Left lung (tissue), 14 donors: ENCODE results near the gene OLFM3. TPM values are rescaled to one million over a fixed set of nuclear protein-coding genes. Genes with fewer than 3 reads are reported as not detected.

ENCODE experiments used
- ATAC-seq: fragments of 200-7000 bp; cut with Tn5 transposase; one replicate; pipeline ENCODE4 v1.9.1; 2020; ENCODE audit warnings: moderate library complexity
- DNase-seq, 4 donors: peaks; one replicate each; pipeline ENCODE4 v3.0.0-alpha.2; 2013 to 2020
- H3K27ac ChIP-seq, 2 donors: fragments of 200-600 bp; sonication (generic) in 1 of 2; one replicate each; pipeline versions ENCODE4 v1.5.0 to v1.8.0; 2020 to 2021
- H3K27me3 ChIP-seq, 2 donors: fragments of 200-600 bp; sonication (generic) in 1 of 2; one replicate each; pipeline versions ENCODE4 v1.5.0 to v1.8.0; 2020 to 2021
- H3K36me3 ChIP-seq, 2 donors: fragments of 200-600 bp; sonication (generic) in 1 of 2; one replicate each; pipeline versions ENCODE4 v1.5.0 to v1.8.0; 2020 to 2021
- H3K4me1 ChIP-seq, 2 donors: fragments of 200-600 bp; one replicate each; pipeline ENCODE4 v1.8.0; 2021
- H3K4me3 ChIP-seq, 2 donors: fragments of 200-600 bp; sonication (generic) in 1 of 2; one replicate each; pipeline versions ENCODE4 v1.5.0 to v1.8.0; 2020 to 2021; ENCODE audit warnings: mild to moderate bottlenecking in 1 of 2
- H3K9me3 ChIP-seq, 2 donors: fragments of 200-600 bp; sonication (generic) in 1 of 2; one replicate each; pipeline versions ENCODE4 v1.5.0 to v1.8.0; 2020 to 2021
- intact Hi-C, 2 donors: fragments of 100-400 bp; cut with DNase I; formaldehyde crosslinking; loops; one replicate each; pipeline versions ENCODE4 v1.11.2 to v1.14.2; 2022
- long read RNA-seq, 12 donors: library from polyadenylated mRNA in 2 of 12; unstranded in 2 of 12; transcript quantifications; one replicate each; pipeline ENCODE4 v2.0.0 and lab custom pipeline, GENCODE V29; 2019 to 2026
- polyA plus RNA-seq, 6 donors: library from polyadenylated mRNA; unstranded; fragments of 120-200 nt; gene quantifications; one replicate each; pipeline ENCODE4 v1.2.1, GENCODE V29; 2013; ENCODE audit not compliant: insufficient read length in 6 of 6
- total RNA-seq, 2 donors: library from RNA; stranded (reverse); fragmentation: NEBNext Ultra II Directional; extraction: Animal tissue kit (Norgen Biotek cat#: 25700); gene quantifications; one replicate each; pipeline ENCODE4 v1.2.1, GENCODE V29; 2021
- TF ChIP-seq, protein P1 (sequence below), 2 donors: fragments of 200-600 bp; sonication (generic) in 1 of 2; IDR thresholded peaks; one replicate each; pipeline versions ENCODE4 v1.5.0 to v1.8.0; 2021; ENCODE audit warnings: antibody characterized with exemption in 2 of 2
- donor health status: DM: no; HTN: yes; CAD: no.
- donor health status: DM: no; HTN: no; CAD: no.

OLFM3 gene
- total RNA-seq, result not detected
- polyA plus RNA-seq, result 1 to 10 TPM; 1.6 to 5.9 (median 2.7) TPM
- long read RNA-seq, donor 1, result 0 reads
- long read RNA-seq, donor 2, result 0 reads
- long read RNA-seq, donor 3, result 0 reads
- long read RNA-seq, donor 4, result 0 reads
- long read RNA-seq, donor 5, result 0 reads
- long read RNA-seq, donor 6, partial matches to known transcripts, result 0 of 4 reads
- long read RNA-seq, donor 6, other reads (novel, unspliced or antisense), result 0 of 4 reads
- long read RNA-seq, donor 7, result 0 reads
- long read RNA-seq, donor 8, result 0 reads
- long read RNA-seq, donor 9, result 0 reads
- long read RNA-seq, donor 10, result 0 reads
- long read RNA-seq, donor 11, transcript OLFM3-202 (6 exons, 3,255 nt), result major isoform, 16 of 16 reads
- long read RNA-seq, donor 11, partial matches to known transcripts, result 0 of 16 reads
- long read RNA-seq, donor 11, other reads (novel, unspliced or antisense), result 0 of 16 reads
- long read RNA-seq, donor 12, partial matches to known transcripts, result 0 of 2 reads
- long read RNA-seq, donor 12, other reads (novel, unspliced or antisense), result 0 of 2 reads

DNA sequence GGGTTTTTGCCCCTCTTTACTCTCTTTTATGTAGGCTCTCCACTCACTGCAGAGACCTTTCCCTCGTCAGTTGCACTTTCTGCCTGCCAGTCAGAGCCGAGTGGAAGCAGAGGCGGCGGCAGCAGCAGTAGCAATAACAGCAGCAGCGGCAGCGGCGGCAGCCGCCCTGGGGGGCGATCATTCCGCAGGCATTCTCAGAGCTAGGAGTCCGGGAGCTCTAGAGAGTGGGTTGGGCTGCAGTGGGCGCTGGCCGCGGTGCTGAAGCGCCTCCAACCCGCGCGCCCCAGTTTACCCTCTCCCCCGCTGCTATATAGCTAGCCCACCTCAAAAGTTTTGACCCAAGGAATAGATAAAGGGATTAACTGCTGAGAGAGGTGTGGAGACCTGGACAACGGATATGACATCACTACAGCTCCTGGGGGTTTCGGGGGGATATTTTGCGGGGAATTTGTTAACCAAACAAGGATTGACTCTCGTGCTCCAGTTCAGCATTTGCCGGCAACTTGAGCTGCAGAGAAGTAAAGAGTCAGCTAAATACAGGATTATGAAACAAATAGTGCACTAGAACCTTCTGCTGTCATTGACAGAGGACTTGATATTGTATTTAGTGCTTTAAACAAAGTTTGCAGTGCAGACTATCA lies at the start of gene OLFM3:
OLFM3 (minus strand) TSS at position 102 of the 641 bp plus-strand sequence.
- H3K27ac ChIP-seq, result no peak within 1 kb of the TSS
- no peaks in the 10 kb centered on the region for H3K9me3 ChIP-seq
- peaks cover 0 to 23% of the 10 kb centered on the region in 2 donors for H3K27me3 ChIP-seq
- no peaks in the 10 kb centered on the region for H3K36me3 ChIP-seq
- TF ChIP-seq, protein P1, sequence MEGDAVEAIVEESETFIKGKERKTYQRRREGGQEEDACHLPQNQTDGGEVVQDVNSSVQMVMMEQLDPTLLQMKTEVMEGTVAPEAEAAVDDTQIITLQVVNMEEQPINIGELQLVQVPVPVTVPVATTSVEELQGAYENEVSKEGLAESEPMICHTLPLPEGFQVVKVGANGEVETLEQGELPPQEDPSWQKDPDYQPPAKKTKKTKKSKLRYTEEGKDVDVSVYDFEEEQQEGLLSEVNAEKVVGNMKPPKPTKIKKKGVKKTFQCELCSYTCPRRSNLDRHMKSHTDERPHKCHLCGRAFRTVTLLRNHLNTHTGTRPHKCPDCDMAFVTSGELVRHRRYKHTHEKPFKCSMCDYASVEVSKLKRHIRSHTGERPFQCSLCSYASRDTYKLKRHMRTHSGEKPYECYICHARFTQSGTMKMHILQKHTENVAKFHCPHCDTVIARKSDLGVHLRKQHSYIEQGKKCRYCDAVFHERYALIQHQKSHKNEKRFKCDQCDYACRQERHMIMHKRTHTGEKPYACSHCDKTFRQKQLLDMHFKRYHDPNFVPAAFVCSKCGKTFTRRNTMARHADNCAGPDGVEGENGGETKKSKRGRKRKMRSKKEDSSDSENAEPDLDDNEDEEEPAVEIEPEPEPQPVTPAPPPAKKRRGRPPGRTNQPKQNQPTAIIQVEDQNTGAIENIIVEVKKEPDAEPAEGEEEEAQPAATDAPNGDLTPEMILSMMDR (IDR thresholded peaks at IDR 0.05), result no peak
- DNase-seq (peak in 3 of 4 donors; percentile 42 to 65 (median 64)), ATAC-seq (peak; percentile 91)
- no peak within 1 kb of the TSS for H3K4me3 ChIP-seq
- intact Hi-C loops, result no loop called here
- H3K4me1 ChIP-seq, result no peaks in the 10 kb centered on the region

DNA sequence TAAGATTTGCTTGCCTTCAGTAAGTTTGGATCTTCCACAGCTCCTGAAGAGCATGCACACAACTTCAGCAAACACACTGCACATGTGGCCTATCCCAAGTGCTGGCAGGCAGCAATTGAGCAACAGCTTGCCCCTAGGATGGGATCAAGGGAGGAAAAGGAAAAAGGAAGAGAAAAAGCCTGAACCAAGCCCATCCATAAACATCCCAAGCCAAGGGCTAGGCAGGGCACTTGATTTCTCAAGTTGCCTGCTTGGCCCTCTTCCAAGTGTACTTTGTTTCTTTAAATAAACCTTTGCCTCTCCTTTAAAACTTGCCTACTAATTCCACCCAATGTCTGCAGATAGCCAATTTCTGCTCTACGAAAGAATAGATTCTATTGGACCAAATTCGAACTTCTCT lies 49.0 kb upstream of the OLFM3 start:
- H3K4me3 ChIP-seq, result no peak overlapping the region
- TF ChIP-seq, protein P1 (IDR thresholded peaks at IDR 0.05), result no peak
- no peaks in the 10 kb centered on the region for H3K4me1 ChIP-seq
- no peak overlapping the region for H3K27ac ChIP-seq
- intact Hi-C loops, result no loop called here
- no peaks in the 10 kb centered on the region for H3K36me3 ChIP-seq
- no peaks in the 10 kb centered on the region for H3K9me3 ChIP-seq
- H3K27me3 ChIP-seq, result no peaks in the 10 kb centered on the region
- DNase-seq, result peak in 3 of 4 donors; percentile 11 to 50 (median 33)
- ATAC-seq, result peak; percentile 76

DNA sequence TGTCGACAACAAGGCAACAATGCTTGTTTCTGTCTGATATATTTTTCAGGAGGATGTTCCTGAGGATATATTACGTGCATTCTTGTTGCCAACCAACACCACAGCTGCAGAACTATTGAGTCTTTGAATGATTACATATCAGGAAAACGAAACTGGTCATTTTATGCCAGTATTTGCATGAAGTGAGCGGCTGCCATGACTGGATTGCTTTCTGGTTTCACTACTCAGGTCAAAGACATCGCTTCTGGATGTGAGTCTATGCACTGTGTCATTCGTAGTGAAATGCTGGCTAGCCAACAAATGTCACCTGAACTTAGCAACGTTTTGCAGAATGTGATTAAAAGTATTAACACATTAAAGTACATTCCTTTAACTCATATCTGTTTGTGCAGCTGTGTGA lies 35.8 kb upstream of the OLFM3 start:
- TF ChIP-seq, protein P1 (IDR thresholded peaks at IDR 0.05), result no peak
- intact Hi-C loops, result no loop called here
- Histone ChIP-seq H3K27ac (no peak overlapping the region), H3K9me3 (no peaks in the 10 kb centered on the region), H3K27me3 (no peaks in the 10 kb centered on the region), H3K4me1 (no peaks in the 10 kb centered on the region), H3K36me3 (no peaks in the 10 kb centered on the region), H3K4me3 (no peak overlapping the region)
- ATAC-seq (no peak), DNase-seq (no peak)

DNA sequence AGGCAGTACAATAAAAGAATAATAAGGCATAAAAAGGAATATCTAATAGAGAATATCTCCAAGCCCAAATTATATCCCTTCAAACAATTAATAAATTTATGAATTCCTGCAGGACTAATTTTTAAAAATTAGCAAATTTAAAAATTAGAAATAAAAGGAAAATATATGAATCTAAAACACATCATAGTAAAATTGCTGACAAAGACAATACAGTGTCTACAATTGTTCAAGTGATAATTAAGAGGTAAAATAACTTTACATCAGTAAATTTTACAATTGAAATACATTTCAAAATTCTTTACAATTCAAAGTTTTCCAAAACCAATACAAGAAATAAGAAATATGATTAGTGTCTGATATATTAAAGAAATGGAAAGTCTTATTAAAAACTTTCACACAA lies 22.8 kb upstream of the OLFM3 start:
- TF ChIP-seq, protein P1 (IDR thresholded peaks at IDR 0.05), result no peak
- Histone ChIP-seq H3K9me3 (peaks cover 0 to 31% of the 10 kb centered on the region in 2 donors), H3K27ac (no peak overlapping the region), H3K27me3 (no peaks in the 10 kb centered on the region), H3K4me3 (no peak overlapping the region), H3K4me1 (no peaks in the 10 kb centered on the region), H3K36me3 (no peaks in the 10 kb centered on the region)
- DNase-seq (no peak), ATAC-seq (no peak)
- intact Hi-C loops, result no loop called here

DNA sequence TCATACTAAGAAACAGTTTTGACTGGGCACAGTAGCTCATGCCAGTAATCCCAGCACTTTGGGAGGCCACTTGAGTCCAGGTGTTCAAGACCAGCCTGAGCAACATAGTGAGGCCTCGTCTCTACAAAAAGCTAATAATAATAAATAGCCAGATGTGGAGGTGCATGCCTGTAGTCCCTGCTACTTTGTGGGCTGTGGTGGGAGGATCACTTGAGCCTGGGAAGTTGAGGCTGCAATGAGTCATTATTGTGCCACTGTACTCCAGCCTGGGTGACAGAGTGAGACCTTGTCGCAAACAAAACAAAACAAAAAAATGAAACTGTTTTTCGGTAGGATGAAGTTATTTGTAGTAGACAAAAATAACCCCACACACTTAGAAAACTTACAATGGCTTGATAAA lies 19.0 kb upstream of the OLFM3 start:
- H3K9me3 ChIP-seq, result peaks cover 0 to 16% of the 10 kb centered on the region in 2 donors
- no peak for DNase-seq
- no peak for ATAC-seq
- intact Hi-C loops, result no loop called here
- no peak overlapping the region for H3K4me3 ChIP-seq
- H3K36me3 ChIP-seq, result no peaks in the 10 kb centered on the region
- no peaks in the 10 kb centered on the region for H3K27me3 ChIP-seq
- TF ChIP-seq, protein P1 (IDR thresholded peaks at IDR 0.05), result no peak
- H3K4me1 ChIP-seq, result no peaks in the 10 kb centered on the region
- H3K27ac ChIP-seq, result no peak overlapping the region
